B cell (primary cell): ENCODE data around the gene EFNA1.

ENCODE experiments used
- CTCF ChIP-seq: fragments of 200-600 bp; IDR thresholded peaks from one replicate; pipeline ENCODE4 v1.8.0; 2022; ENCODE audit warnings: antibody characterized with exemption, mild to moderate bottlenecking
- EZH2 ChIP-seq: IDR thresholded peaks from 2 replicates; pipeline ENCODE4 v1.6.1; 2012; ENCODE audit warnings: borderline replicate concordance, low read depth, mild to moderate bottlenecking, moderate library complexity, low read length; ENCODE audit not compliant: insufficient read depth, poor library complexity, severe bottlenecking

GRCh38 chr1:155175281-155175926, 47.7 kb downstream of the EFNA1 start:
- TF ChIP-seq CTCF (no peak), EZH2 (no peak)
